ENCODE data around the gene PKDCC. TPM values are rescaled to one million over a fixed set of nuclear protein-coding genes. Genes with fewer than 3 reads are reported as not detected.
"Not testable (repeated sequence)": the region's sequence is repeated elsewhere in the genome, so short reads cannot be mapped to it uniquely, and the experiment has no call there.

PKDCC gene
- total and polyA plus RNA-seq, 2 of the 8 experiments (the other 6 are each of a cell fraction or from before 2014, with no cell fraction given) = 49.9 to 80.1 TPM

DNA sequence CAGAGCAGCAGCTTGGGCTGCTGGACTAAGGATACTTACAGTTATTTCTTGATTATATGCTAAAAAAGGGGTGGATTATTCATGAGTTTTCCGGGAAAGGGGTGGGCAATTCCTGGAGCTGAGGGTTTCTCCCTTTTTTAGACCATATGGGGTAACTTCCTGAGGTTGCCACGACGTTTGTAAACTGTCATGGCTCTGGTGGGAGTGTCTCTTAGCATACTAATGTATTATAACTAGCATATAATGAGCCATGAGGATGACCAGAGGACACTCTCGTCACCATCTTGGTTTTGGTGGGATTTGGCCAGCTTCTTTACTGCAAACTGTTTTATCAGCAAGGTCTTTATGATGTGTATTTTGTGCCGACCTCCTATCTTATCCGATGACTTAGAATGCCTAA lies 13.7 kb upstream of the PKDCC start:
- WGBS, 2 experiments (ENCODE audit: extremely low coverage in 1 of 2, insufficient coverage in 1 of 2, insufficient read length in 1 of 2, insufficient replicate concordance in 2 of 2, low coverage in 1 of 2, low lambda C conversion rate in 2 of 2, missing lambda C conversion rate in 1 of 2) = 82% methylated on average over 6 of the region's 6 CpGs; no CpG with 5 or more reads in 1 of the 2 experiments

More for the DNA sequence above, 13.7 kb upstream of the PKDCC start:
- H3K4me2 ChIP-seq (ENCODE audit: insufficient read depth in 1 of 2, low read depth in 2 of 2, low read length in 2 of 2); H2BK20ac ChIP-seq (ENCODE audit: low read length); H3K4ac ChIP-seq (replicated peaks; ENCODE audit: insufficient read length, low read depth, low read length); H3K56ac ChIP-seq (replicated peaks; ENCODE audit: insufficient read length, low read depth, low read length); H4K8ac ChIP-seq (ENCODE audit: extremely low read depth, insufficient read depth, low read length); H3K9ac ChIP-seq (replicated peaks in 1 of 4; ENCODE audit: extremely low read depth in 1 of 4, low read depth in 3 of 4, low read length in 3 of 4); H3K9me3 ChIP-seq (ENCODE audit: insufficient read depth in 2 of 2, low read depth in 1 of 2, low read length in 1 of 2); H4K20me1 ChIP-seq (replicated peaks in 1 of 2; ENCODE audit: control insufficient read depth in 1 of 2, insufficient read depth in 2 of 2, low read length in 2 of 2); H2BK120ac ChIP-seq (replicated peaks; ENCODE audit: low read depth, low read length); H3K4me3 ChIP-seq (ENCODE audit: extremely low read depth in 1 of 4, insufficient read depth in 2 of 4, low read depth in 3 of 4, low read length in 4 of 4); H4K91ac ChIP-seq (replicated peaks; ENCODE audit: insufficient read length, low read length); H3K79me1 ChIP-seq (ENCODE audit: low read depth, low read length); FAIRE-seq; H2BK5ac ChIP-seq (ENCODE audit: low read depth, low read length); H3K36me3 ChIP-seq (ENCODE audit: control insufficient read depth in 2 of 4, insufficient read depth in 4 of 4, low read length in 3 of 4); H3K23ac ChIP-seq (ENCODE audit: insufficient read length); H2AK5ac ChIP-seq (ENCODE audit: low read depth, low read length); H2BK15ac ChIP-seq (ENCODE audit: low read length); H3K23me2 ChIP-seq (ENCODE audit: low read depth, low read length); H3K27ac ChIP-seq (ENCODE audit: low read depth, low read length); H3K18ac ChIP-seq (ENCODE audit: extremely low read depth, low read length); H3K79me2 ChIP-seq (ENCODE audit: control insufficient read depth in 1 of 2, insufficient read depth in 2 of 2, low read length in 2 of 2); H2AFZ ChIP-seq (ENCODE audit: low read length); DNase-seq (ENCODE audit: low read depth in 1 of 2, low spot score in 2 of 2); H3K14ac ChIP-seq (ENCODE audit: insufficient read length); H2BK12ac ChIP-seq (ENCODE audit: low read depth, low read length); H4K5ac ChIP-seq (ENCODE audit: insufficient read length, low read depth, low read length): not testable (repeated sequence)
- CTCF ChIA-PET (ENCODE audit: partially characterized antibody) = interaction anchor here (0.6 to 3.7 kb wide), 8 partner anchors 8 to 164 kb away, joined by 3 to 28 read pairs (median 5); partner anchors contain the start of gene PKDCC
- POLR2A ChIA-PET (ENCODE audit: partially characterized antibody) = interaction anchor here (5.9 kb wide), 1 partner anchor 14 kb away, joined by 46 read pairs; the partner anchor contains the start of gene PKDCC
- Histone ChIP-seq H3K27me3 (replicated peaks in 1 of 4; ENCODE audit: control insufficient read depth in 3 of 4, extremely low read depth in 1 of 4, insufficient read depth in 3 of 4, low read length in 3 of 4) (peaks cover 0 to 12% (median 6%) of the 10 kb centered on the region in 4 experiments; a peak in 3 of 7 replicates), H3K4me1 (replicated peaks in 1 of 4; ENCODE audit: control insufficient read depth in 3 of 4, insufficient read depth in 4 of 4, low read length in 3 of 4) (peaks cover 16 to 33% (median 21%) of the 10 kb centered on the region in 4 experiments)
